ENCODE measurements around the gene SGK2. TPM values are rescaled to one million over a fixed set of nuclear protein-coding genes. Genes with fewer than 3 reads are reported as not detected.

The SGK2 gene
- total RNA-seq, 1 experiment from 2014 or later: 0.90 TPM

GRCh38 chr20:43532416-43533055, 26.3 kb upstream of the SGK2 start:
- no TSS peak for BruUV-seq (replicated peaks)
- ChIA-PET CTCF (no interaction called here), POLR2A (interaction anchor here (0.6 kb wide), 1 partner anchor 58 kb away, joined by 3 read pairs; no protein-coding TSS in a partner anchor)
- intact Hi-C loops (cut with micrococcal nuclease; ENCODE audit: unreplicated experiment) (no loop called here), in situ Hi-C loops (cut with HindIII; ENCODE audit: low pct_unique_long_range_greater_than_20kb, low sequenced_read_pairs) (no loop called here)
- Histone ChIP-seq H3K27ac (ENCODE audit: low read length) (no peak overlapping the region), H3K27me3 (ENCODE audit: control insufficient read depth, insufficient read depth, low read length) (no peaks in the 10 kb centered on the region), H3K36me3 (ENCODE audit: control insufficient read depth, insufficient read depth, low read length) (no peaks in the 10 kb centered on the region; the same call in 1 of the 2 replicates), H3K9me3 (ENCODE audit: control insufficient read depth, insufficient read depth, low read depth, low read length) (no peaks in the 10 kb centered on the region), H3K4me1 (ENCODE audit: control insufficient read depth, insufficient read depth, low read length) (no peaks in the 10 kb centered on the region), H3K4me3 (ENCODE audit: low read depth in 2 of 2, low read length in 2 of 2) (no peak overlapping the region)
- TF ChIP-seq SIN3A (IDR thresholded peaks at IDR 0.05; ENCODE audit: borderline replicate concordance, insufficient read depth, low read depth, low read length) (no peak), REST (IDR thresholded peaks at IDR 0.05; ENCODE audit: insufficient read depth in 1 of 2, low read depth in 2 of 2, low read length in 1 of 2) (no peak), CTCF (IDR thresholded peaks at IDR 0.05) (no peak), TCF7L2 (IDR thresholded peaks at IDR 0.05; ENCODE audit: low read depth, low read length) (no peak), POLR2AphosphoS5 (IDR thresholded peaks at IDR 0.05; ENCODE audit: low read depth, low read length) (no peak)
- no peak for ATAC-seq
- no peak for DNase-seq (ENCODE audit: low read depth, low spot score)

- no TSS peak for BruUV-seq (replicated peaks)
- in situ Hi-C loops (cut with HindIII; ENCODE audit: low pct_unique_long_range_greater_than_20kb, low sequenced_read_pairs) (no loop called here), intact Hi-C loops (cut with micrococcal nuclease; ENCODE audit: unreplicated experiment) (no loop called here)
- Histone ChIP-seq H3K27ac (ENCODE audit: low read length) (no peak overlapping the region), H3K4me3 (ENCODE audit: low read depth in 2 of 2, low read length in 2 of 2) (no peak overlapping the region), H3K27me3 (ENCODE audit: control insufficient read depth, insufficient read depth, low read length) (no peaks in the 10 kb centered on the region), H3K36me3 (ENCODE audit: control insufficient read depth, insufficient read depth, low read length) (no peaks in the 10 kb centered on the region; the same call in 1 of the 2 replicates), H3K4me1 (ENCODE audit: control insufficient read depth, insufficient read depth, low read length) (no peaks in the 10 kb centered on the region), H3K9me3 (ENCODE audit: control insufficient read depth, insufficient read depth, low read depth, low read length) (no peaks in the 10 kb centered on the region)
- ChIA-PET CTCF (no interaction called here), POLR2A (interaction anchor here (0.6 kb wide), 1 partner anchor 59 kb away, joined by 3 read pairs; no protein-coding TSS in a partner anchor)
- DNase-seq (ENCODE audit: low read depth, low spot score) (no peak), ATAC-seq (no peak)
- TF ChIP-seq SIN3A (IDR thresholded peaks at IDR 0.05; ENCODE audit: borderline replicate concordance, insufficient read depth, low read depth, low read length) (no peak), REST (IDR thresholded peaks at IDR 0.05; ENCODE audit: insufficient read depth in 1 of 2, low read depth in 2 of 2, low read length in 1 of 2) (no peak), TCF7L2 (IDR thresholded peaks at IDR 0.05; ENCODE audit: low read depth, low read length) (no peak), CTCF (IDR thresholded peaks at IDR 0.05) (no peak), POLR2AphosphoS5 (IDR thresholded peaks at IDR 0.05; ENCODE audit: low read depth, low read length) (no peak)
These were observed 25.8 kb upstream of the SGK2 start for GRCh38 chr20:43533060-43533459.
